ENCODE measurements around the gene ISL2. TPM values are rescaled to one million over a fixed set of nuclear protein-coding genes. Genes with fewer than 3 reads are reported as not detected.

The ISL2 gene
- total RNA-seq, 1 donor: not detected

- no peak overlapping the region for H3K4me3 ChIP-seq (ENCODE audit: low read depth, low read length)
- TF ChIP-seq CTCF (IDR thresholded peaks at IDR 0.05; ENCODE audit: insufficient read depth, low read depth, low read length): no peak
- no peak for DNase-seq (ENCODE audit: low read depth)
These were observed 49.6 kb downstream of the ISL2 start for GRCh38 chr15:76386178-76386577.

- no peak for DNase-seq (ENCODE audit: low read depth)
- TF ChIP-seq CTCF (IDR thresholded peaks at IDR 0.05; ENCODE audit: insufficient read depth, low read depth, low read length): no peak
These were observed 50.4 kb downstream of the ISL2 start for GRCh38 chr15:76386926-76387325.

GRCh38 chr15:76390571-76390970 is 54.0 kb downstream of the ISL2 start:
- no peak for TF ChIP-seq CTCF (IDR thresholded peaks at IDR 0.05; ENCODE audit: insufficient read depth, low read depth, low read length)
- no peak overlapping the region for H3K4me3 ChIP-seq (ENCODE audit: low read depth, low read length)
- no peak for DNase-seq (ENCODE audit: low read depth)

More at GRCh38 chr15:76386926-76387325, 50.4 kb downstream of the ISL2 start:
- H3K4me3 ChIP-seq (ENCODE audit: low read depth, low read length): no peak overlapping the region

- H3K4me3 ChIP-seq (ENCODE audit: low read depth, low read length): no peak overlapping the region
- DNase-seq (ENCODE audit: low read depth): no peak
- no peak for TF ChIP-seq CTCF (IDR thresholded peaks at IDR 0.05; ENCODE audit: insufficient read depth, low read depth, low read length)
These were observed 54.7 kb downstream of the ISL2 start for GRCh38 chr15:76391309-76391708.

- TF ChIP-seq CTCF (IDR thresholded peaks at IDR 0.05; ENCODE audit: insufficient read depth, low read depth, low read length): no peak
- no peak for DNase-seq (ENCODE audit: low read depth)
- no peak overlapping the region for H3K4me3 ChIP-seq (ENCODE audit: low read depth, low read length)
These were observed 55.3 kb downstream of the ISL2 start for GRCh38 chr15:76391847-76392246.

Other genes starting within 250 kb of the ISL2 start
- gene ETFA, start 25.3 kb upstream of the ISL2 start, total RNA-seq: 85.7 and 114 TPM in 2 replicates

All from fibroblast of villous mesenchyme (primary cell).